BJ (cell line): ENCODE measurements around the gene PATJ. TPM values are rescaled to one million over a fixed set of nuclear protein-coding genes. Genes with fewer than 3 reads are reported as not detected.

Experiments
- CTCF ChIA-PET: fragments of 350-600 bp; formaldehyde crosslinking; extraction: SDS; loops from one replicate; lab custom pipeline; 2021; ENCODE audit warnings: antibody characterized with exemption, inconsistent platforms; lab: Yijun Ruan, JAX
- POLR2A ChIA-PET: fragments of 300-600 bp; sonication (Branson Sonifier 250); formaldehyde crosslinking; extraction: SDS; loops from one replicate; lab custom pipeline; 2021; ENCODE audit warnings: antibody characterized with exemption; lab: Charles Lee
- DNase-seq: peaks from one replicate; pipeline ENCODE4 v3.0.0-alpha.2; 2011; ENCODE audit warnings: low read depth
- H3K27me3 ChIP-seq: 2 replicates; pipeline ENCODE4 v1.6.0; 2011; ENCODE audit warnings: low read length; ENCODE audit not compliant: control insufficient read depth, insufficient read depth
- H3K36me3 ChIP-seq: 2 replicates; pipeline ENCODE4 v1.5.1; 2011; ENCODE audit warnings: low read length; ENCODE audit not compliant: control insufficient read depth, insufficient read depth
- H3K4me3 ChIP-seq: 2 replicates; pipeline ENCODE4 v1.5.1; 2011; ENCODE audit warnings: low read depth, mild to moderate bottlenecking, control low read depth, low read length
- CTCF ChIP-seq: IDR thresholded peaks from 2 replicates; pipeline ENCODE4 v1.5.1; 2011; ENCODE audit warnings: low read depth, mild to moderate bottlenecking, control low read depth, inconsistent platforms, low read length, moderate library complexity; ENCODE audit not compliant: insufficient read depth
- polyA plus RNA-seq: library from polyadenylated mRNA; depleted of rRNA; stranded (reverse); fragments of >200 nt; gene quantifications from 2 replicates; pipeline ENCODE4 v1.2.3, GENCODE V29; 2011

The PATJ gene
- polyA plus RNA-seq, 1 experiment: 3.0 TPM

- Histone ChIP-seq H3K36me3 (no peaks in the 10 kb centered on the region), H3K27me3 (no peaks in the 10 kb centered on the region), H3K4me3 (no peak overlapping the region)
- TF ChIP-seq CTCF: no peak
- POLR2A ChIA-PET: no interaction called here
- DNase-seq: no peak
- CTCF ChIA-PET: no interaction called here
Observed at GRCh38 chr1:61895175-61895574, 152.9 kb downstream of the PATJ start.

GRCh38 chr1:61898658-61899057 lies 156.4 kb downstream of the PATJ start:
- no peak overlapping the region for H3K4me3 ChIP-seq
- TF ChIP-seq CTCF: no peak
- DNase-seq: no peak
- POLR2A ChIA-PET: no interaction called here
- no peaks in the 10 kb centered on the region for H3K36me3 ChIP-seq
- H3K27me3 ChIP-seq: no peaks in the 10 kb centered on the region
- CTCF ChIA-PET: no interaction called here

- no peak for TF ChIP-seq CTCF
- no peaks in the 10 kb centered on the region for H3K27me3 ChIP-seq
- CTCF ChIA-PET: no interaction called here
- H3K36me3 ChIP-seq: no peaks in the 10 kb centered on the region
- POLR2A ChIA-PET: no interaction called here
- DNase-seq: no peak
- no peak overlapping the region for H3K4me3 ChIP-seq
Observed at GRCh38 chr1:61904354-61904753, 162.1 kb downstream of the PATJ start.

- TF ChIP-seq CTCF: no peak
- no peaks in the 10 kb centered on the region for H3K36me3 ChIP-seq
- H3K27me3 ChIP-seq: no peaks in the 10 kb centered on the region
- no peak overlapping the region for H3K4me3 ChIP-seq
- ChIA-PET POLR2A (no interaction called here), CTCF (no interaction called here)
- DNase-seq: no peak
Observed at GRCh38 chr1:61907102-61907501, 164.8 kb downstream of the PATJ start.

GRCh38 chr1:61910035-61910434 lies 167.8 kb downstream of the PATJ start:
- POLR2A ChIA-PET: no interaction called here
- no peak for TF ChIP-seq CTCF
- CTCF ChIA-PET: no interaction called here
- Histone ChIP-seq H3K4me3 (no peak overlapping the region), H3K27me3 (no peaks in the 10 kb centered on the region), H3K36me3 (no peaks in the 10 kb centered on the region)
- no peak for DNase-seq
